Measurements from ENCODE around the gene SUMO1.
"Not testable (repeated sequence)": the region's sequence is repeated elsewhere in the genome, so short reads cannot be mapped to it uniquely, and the experiment has no call there.

The SUMO1 gene

GRCh38 chr2:202238234-202239197 lies at the start of gene SUMO1:
Gene SUMO1 (minus strand): TSS chr2:202238597. CDS start chr2:202238451, 146 bp downstream.
- peak within 1 kb of the TSS; percentile 74 for H3K4me3 ChIP-seq (ENCODE audit: low read depth, low read length)
- TF ChIP-seq CTCF (IDR thresholded peaks at IDR 0.05; ENCODE audit: borderline replicate concordance, insufficient read depth, low read depth, low read length) = no peak

DNA sequence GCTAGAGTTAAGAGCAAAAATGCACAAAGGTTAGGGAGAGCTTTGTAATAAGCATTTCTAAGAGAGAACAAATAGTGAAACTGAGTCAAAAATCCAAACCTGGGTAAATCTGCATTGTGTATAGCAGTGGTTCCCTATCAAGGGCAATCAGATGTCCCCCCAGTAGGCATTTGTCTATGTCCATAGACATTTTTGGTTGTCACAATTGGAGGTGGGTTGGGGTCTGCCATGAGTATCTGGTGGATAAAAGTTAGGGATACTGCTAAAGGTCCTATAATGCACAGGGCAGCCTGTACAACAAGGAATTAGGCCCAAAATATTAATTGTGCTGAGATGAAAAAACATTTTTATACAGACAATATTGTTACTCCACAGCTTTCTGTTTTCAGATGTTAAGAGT lies 48.2 kb upstream of the SUMO1 start:
- no peak overlapping the region for H3K4me3 ChIP-seq (ENCODE audit: low read depth, low read length)
- no peak for TF ChIP-seq CTCF (IDR thresholded peaks at IDR 0.05; ENCODE audit: borderline replicate concordance, insufficient read depth, low read depth, low read length)

DNA sequence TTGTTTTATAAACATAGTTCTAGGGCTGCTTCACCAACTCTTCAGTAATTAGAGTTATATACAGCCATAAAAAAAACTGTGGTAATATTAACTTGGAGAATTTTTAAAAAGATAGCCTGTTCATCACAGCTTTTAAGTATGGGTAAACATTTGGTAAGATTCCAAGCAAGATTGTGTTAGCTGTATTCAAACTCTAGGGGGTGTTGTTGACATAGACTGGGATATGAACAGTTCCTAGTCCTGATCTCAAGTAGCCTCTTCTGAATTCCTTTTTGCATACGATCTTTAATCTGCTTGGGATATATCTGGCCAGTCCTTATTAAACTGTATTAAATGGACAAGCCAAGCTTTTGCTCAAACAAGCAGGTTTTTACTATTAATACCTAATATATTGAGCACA lies 40.5 kb upstream of the SUMO1 start:
- H3K4me3 ChIP-seq (ENCODE audit: low read depth, low read length) = no peak overlapping the region
- TF ChIP-seq CTCF (IDR thresholded peaks at IDR 0.05; ENCODE audit: borderline replicate concordance, insufficient read depth, low read depth, low read length) = peak; percentile 30; the same call in 1 of the 2 replicates

- no peak for TF ChIP-seq CTCF (IDR thresholded peaks at IDR 0.05; ENCODE audit: borderline replicate concordance, insufficient read depth, low read depth, low read length)
- H3K4me3 ChIP-seq (ENCODE audit: low read depth, low read length) = no peak overlapping the region
Measured at GRCh38 chr2:202278036-202278760, 39.8 kb upstream of the SUMO1 start.

DNA sequence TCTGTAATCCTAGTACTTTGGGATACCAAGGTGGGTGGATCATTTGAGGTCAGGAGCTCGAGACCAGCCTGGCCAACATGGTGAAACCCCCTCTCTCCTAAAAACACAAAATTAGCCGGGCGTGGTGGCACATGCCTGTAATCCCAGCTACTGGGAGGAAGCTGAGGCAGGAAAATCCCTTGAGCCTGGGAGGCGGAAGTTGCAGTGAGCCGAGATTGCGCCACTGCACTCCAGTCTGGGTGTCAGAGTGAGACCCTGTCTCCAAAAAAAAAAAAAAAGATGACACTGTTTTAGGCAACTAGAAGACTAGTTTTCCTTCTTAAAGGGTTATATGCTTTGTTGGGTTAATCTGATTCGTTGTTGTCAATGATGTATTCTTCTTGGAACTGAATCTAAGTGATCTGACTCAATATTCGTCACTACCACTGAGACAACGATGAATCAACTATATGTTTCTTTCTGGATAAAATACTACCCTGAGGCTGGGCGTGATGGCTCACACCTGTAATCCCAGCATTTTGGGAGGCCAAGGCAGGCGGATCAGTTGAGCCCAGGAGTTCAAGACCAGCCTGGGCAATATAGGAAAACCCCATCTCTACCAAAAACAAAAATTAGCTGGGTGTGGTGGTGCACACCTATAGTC lies 37.8 kb upstream of the SUMO1 start:
- not testable (repeated sequence) for H3K4me3 ChIP-seq (ENCODE audit: low read depth, low read length)

DNA sequence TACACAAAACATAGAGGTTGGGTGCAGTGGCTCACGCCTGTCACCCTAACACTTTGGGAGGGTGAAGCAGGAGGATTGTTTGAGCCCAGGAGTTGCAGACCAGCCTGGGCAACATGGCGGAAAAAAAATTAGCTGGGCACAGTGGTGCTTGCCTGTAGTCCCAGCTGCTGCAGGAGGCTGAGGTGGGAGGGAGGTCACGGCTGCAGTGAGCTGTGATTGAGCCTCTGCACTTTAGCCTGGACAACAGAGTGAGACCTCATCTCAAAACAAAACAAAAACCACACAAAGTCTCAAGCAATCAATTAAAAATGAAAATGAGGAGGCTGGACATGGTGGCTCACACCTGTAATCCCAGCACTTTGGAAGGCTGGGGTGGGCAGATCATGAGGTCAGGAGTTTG lies 32.1 kb upstream of the SUMO1 start:
- peak overlapping the region; percentile 28 for H3K4me3 ChIP-seq (ENCODE audit: low read depth, low read length)
- no peak for TF ChIP-seq CTCF (IDR thresholded peaks at IDR 0.05; ENCODE audit: borderline replicate concordance, insufficient read depth, low read depth, low read length)

DNA sequence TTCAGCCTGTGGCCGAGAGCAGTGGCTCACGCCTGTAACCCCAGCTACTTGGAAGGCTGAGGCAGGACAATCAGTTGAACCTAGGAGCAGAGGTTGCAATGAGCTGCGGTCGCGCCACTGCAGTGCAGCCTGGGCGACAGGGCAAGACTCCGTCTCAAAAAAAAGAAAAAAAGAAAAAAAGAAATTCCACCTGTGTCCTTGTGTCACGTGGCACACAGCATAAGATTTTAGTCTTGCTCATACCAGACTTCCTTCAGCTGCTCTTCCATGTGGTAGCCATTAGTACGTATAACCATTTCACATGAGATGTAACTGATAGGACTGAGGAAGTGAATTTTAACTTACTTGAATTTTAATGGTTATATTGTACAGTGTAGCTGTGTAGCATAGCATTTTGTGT lies 31.2 kb upstream of the SUMO1 start:
- no peak for TF ChIP-seq CTCF (IDR thresholded peaks at IDR 0.05; ENCODE audit: borderline replicate concordance, insufficient read depth, low read depth, low read length)
- no peak overlapping the region for H3K4me3 ChIP-seq (ENCODE audit: low read depth, low read length)
